Cerebellar cortex (tissue), 1 donor: ENCODE results near the gene LRRN3.

ENCODE experiments used
- DNase-seq: peaks from one replicate; pipeline ENCODE4 v3.0.0-alpha.2; 2015; ENCODE audit warnings: low spot score

Gene LRRN3

DNA sequence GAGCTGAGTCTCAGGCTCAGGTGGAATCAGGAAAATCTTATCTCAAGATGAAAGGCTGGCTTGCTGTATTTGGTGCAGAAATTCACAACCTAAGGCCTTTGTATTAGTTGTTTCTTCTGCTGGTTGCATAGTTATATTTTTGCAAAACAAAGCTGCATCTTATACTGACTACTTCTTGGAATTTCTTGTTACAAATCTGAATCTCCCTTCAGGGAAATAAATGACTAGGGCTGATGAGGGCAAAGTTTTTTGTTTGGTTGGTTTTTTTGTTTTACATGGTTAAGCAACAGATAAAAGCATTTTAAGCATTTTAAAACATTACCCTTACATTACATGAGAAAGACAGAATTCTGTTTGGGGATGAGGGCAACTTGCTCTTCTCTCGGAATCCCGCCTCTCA lies 13.9 kb upstream of the LRRN3 start:
- no peak for DNase-seq

- no peak for DNase-seq
Measured at GRCh38 chr7:111080495-111081105, 10.3 kb upstream of the LRRN3 start.

GRCh38 chr7:111081546-111082267 lies 9.2 kb upstream of the LRRN3 start:
- DNase-seq = no peak

DNA sequence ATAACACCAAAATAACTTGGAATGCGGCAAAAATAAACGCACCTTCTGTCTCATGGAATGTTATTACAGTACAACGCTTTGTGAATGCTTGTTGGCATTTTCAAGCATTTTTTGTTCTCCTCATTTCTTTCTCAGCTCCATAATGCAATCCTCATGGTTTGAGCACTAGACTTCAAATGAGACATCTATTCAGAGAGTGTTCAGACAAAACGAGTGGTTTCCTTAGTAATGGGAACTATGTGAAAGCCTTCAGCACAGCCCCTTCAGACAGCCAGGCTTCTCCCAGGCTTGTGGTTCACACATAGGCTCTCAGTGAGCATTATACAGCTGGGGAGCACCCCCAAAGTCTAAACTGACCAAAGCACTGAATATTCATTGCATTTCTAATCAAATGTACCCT lies 8.6 kb upstream of the LRRN3 start:
- no peak for DNase-seq

- DNase-seq = no peak
Measured at GRCh38 chr7:111083413-111083812, 7.5 kb upstream of the LRRN3 start.

DNA sequence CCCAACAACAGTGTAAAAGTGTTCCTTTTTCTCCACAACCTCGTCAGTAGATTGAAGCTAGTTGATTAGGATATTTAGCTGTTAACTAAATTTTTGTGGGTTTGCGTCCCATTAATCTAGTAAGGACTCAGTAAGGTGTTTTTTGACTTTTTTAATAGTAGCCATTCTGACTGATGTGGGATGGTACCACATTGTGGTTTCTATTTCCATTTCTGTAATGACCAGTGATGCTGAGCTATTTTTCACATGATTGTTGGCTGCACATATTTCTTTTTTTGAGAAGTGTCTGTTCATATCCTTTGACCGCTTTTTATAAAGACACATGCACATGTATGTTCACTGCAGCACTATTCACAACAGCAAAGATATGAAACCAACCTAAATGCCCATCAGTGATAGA lies 5.6 kb upstream of the LRRN3 start:
- DNase-seq = no peak

DNA sequence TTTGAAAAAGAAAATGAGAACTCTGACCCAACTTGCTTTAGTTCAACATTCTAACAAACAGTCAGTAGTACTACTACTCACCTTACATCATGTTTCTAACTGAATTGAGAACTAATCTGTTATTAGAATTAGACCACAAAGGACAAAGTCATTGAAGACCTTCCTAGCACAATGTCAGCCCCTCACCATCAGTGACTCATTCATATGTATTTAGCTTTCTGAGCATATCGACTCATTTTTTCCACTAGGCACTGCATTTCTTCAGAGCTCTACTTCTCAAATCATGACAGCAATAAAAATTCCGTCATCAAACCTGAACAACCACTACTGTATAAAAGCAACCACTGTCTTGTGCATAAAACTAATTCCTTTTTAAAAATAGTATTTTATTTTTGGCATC lies 4.4 kb upstream of the LRRN3 start:
- no peak for DNase-seq

DNA sequence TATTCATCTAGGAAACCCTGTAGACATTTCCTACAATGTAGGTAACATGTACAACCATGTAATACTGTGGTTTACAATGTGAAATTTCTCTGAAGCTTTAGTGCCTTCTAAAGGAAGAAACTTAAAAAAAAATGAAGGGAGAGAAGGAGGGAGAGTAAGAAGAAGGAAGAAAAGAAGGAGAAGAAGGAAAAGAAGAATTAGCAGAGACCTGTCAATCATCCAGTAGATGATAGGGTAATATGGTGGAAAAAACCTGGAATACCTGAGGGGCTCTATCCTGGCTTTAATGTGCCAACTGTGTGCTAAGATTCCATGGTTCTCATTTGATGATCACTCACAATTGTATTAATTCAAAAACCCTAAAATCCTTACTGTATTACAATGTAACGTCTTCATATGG lies 2.6 kb upstream of the LRRN3 start:
- no peak for DNase-seq

- peak; percentile 78 for DNase-seq
Measured at GRCh38 chr7:111089822-111090426, 1.0 kb upstream of the LRRN3 start.

GRCh38 chr7:111091593-111092358 lies 849 bp downstream of the LRRN3 start:
- peak; percentile 73 for DNase-seq

DNA sequence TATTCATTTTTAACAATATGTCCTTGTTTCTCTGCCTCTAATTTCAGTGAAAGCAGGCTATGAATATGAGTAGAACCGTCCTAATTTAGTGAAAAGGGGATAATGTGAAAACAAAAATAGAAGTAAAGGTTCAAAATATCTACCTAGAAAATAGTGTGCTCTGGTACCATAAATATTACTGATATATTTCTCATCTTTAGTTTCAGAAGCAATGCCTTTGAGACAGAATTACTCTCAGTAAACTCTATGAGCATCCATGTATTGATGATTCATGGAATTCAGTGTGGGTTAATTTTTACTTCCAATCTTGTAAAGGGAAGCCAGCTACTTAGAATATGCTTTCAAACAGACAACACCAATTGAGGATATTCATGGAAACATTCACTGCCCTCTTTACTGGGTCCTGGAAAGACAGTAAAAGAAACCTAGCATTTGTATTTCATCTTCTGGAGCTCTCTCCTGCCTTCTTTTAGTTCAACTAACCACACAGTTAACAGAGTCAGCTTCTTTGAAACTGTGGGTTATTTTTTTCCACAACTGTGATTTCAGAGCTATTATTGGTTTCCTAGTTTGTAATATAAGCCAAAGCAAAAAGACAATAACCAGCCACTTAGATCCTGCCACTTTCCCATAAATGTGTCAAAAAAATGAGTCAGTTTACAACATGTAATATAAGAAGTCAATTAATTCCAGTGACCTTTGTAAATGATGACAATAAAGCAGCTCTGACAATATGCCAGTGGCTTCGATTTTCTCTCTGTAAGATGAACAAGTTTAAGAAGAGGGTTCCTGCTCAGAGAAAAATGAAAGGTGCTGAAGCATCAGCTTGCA lies 1.7 kb downstream of the LRRN3 start:
- peak; percentile 65 for DNase-seq

DNA sequence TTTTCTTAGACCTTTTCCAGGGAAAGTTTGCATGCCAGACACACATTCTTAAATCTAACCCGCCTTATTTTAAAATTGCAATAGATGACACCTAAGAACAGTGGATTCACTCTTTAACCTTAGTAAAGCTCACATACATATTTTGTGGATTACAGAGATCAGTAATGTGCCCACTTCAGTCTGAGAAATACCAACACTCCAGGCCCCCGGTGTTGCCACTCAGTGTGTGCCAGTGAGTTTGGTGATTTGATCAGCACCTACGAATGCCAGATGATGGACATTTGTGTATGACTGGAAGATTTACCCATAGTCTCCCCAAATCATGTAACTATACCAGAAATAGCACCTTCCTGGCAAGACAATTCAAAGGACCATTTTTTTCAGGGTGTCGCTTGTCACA lies 2.6 kb downstream of the LRRN3 start:
- DNase-seq = peak; percentile 47

DNA sequence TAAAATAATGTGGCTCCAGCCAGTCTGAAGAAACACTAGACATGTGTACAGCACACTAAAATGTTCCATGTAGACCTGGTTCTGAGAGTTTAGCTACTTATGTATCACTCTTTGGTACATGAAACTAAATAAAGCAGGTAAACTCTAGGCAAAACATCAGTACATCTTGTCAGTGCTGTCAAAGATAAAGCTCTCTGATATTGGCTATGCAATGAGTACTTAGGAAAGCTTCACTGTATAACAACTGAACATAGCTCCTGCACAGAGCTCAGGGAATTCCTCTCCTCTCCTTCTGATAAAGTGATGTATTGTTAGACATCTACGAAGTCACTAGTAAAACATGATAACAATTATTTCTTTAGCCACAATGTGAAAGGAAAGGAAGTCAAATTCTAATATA lies 3.5 kb downstream of the LRRN3 start:
- DNase-seq = peak; percentile 63

DNA sequence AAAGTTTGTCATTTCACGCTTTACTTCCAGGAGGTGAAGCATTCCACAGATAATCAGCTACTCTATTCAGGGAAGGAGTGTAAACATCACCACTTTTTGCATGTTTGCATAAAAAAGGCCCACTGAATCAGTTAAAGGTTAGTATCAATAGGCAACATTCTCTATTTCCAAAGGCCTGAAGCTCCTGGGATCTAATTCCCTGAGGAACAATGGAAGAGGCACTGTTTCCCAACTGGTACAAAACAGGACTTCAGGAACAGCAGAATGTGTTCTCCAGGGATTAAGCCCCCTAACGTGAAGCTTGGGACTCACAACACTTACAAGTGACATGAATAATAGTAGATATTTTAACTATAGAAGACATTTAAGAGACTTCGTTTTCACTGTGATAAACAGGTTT lies 6.1 kb downstream of the LRRN3 start:
- no peak for DNase-seq

- DNase-seq = peak; percentile 76
Measured at GRCh38 chr7:111098011-111098925, 7.3 kb downstream of the LRRN3 start.

DNA sequence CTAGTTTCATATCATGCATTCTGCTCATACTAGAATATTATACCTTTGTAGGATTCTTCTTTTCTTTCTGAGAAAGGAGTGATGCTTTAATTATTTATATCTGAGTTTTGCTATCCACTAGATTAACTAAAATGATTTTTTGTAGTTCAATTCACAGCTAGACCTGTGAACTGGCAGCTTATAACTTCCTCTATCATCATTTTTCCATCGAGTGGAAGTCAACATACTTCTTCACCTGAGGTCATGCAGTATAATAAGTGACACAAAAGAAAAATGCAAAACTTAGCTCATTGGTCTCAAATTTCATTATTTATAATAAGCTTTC lies 8.0 kb downstream of the LRRN3 start:
- no peak for DNase-seq

DNA sequence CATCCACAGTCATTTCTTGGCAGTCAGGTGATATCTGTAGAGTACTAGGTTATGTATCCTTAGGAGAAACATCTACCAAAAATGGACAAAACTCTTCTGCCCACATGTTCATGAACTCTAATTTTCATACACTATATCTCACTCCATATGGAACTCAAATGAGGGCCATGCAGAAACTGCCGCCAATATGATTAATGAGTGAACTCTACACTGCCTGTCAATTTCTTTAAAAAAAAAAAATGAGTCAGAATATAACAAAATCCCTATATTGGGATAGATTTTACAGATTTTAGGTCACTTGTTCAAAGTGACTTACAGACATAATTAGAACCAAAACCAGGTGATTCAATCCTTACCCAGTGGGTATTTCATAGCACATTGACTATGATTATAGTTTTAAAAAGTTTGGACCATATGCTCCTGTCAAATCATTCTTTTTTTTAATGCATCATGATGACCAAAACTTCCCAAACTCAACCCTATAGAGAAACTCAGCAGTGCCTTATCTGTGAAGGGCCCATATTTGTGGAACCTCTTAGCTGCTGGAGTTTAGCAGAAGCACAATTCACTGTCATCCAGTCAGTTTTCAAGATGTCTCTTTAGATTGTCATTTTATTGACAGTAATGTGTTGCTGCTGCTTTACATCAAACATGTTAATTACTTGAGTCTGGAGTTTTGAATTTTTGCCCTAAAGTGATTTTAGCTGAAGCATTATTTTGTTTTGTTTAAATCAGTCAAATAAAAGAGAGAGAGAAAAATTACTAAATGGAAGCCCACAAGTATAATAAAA lies 11.1 kb downstream of the LRRN3 start:
- DNase-seq = no peak

DNA sequence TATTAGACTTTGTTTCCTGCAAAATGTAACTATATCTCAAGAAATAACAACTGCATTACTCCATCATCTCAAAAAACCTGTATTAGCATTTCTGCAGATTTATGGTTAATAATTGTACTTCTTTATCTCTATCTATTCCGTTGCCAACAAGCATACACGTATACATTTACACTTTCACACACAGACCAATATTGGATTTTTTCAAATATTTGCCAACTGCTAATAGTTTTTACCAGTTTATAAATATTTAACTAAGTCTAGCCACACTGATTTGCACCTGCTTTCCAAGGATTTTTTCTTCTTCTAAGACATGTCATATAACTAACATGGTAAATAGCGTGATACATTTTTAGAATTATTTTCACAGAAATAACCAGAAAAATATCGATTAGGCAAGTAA lies 12.2 kb downstream of the LRRN3 start:
- no peak for DNase-seq

- DNase-seq = no peak
Measured at GRCh38 chr7:111103678-111104274, 12.8 kb downstream of the LRRN3 start.

- DNase-seq = no peak
Measured at GRCh38 chr7:111104710-111105109, 13.8 kb downstream of the LRRN3 start.
